Midbrain (tissue), 1 donor: ENCODE data around the gene FIGLA.

Source experiments
- DNase-seq: peaks from one replicate; lab custom pipeline; 2025; lab: John Stamatoyannopoulos, UW

Gene FIGLA

DNA sequence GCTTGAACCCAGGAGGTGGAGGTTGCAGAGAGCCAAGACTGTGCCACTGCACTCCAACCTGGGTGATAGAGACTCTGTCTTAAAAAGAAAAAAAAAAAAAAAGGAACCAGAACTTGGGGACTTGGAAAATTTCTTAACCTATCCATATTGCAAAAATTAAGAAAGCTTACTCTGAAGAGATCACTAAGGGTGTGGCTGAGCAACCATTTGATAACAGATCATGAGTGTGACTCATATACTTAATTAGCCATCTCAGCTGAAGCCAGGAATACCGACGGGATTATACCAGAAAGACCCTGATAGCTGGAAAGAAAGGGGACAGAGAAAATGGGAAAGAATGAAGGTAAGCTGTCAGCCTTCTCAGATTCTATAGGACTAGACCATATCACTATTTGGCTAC lies 15.3 kb downstream of the FIGLA start:
- no peak for DNase-seq

DNA sequence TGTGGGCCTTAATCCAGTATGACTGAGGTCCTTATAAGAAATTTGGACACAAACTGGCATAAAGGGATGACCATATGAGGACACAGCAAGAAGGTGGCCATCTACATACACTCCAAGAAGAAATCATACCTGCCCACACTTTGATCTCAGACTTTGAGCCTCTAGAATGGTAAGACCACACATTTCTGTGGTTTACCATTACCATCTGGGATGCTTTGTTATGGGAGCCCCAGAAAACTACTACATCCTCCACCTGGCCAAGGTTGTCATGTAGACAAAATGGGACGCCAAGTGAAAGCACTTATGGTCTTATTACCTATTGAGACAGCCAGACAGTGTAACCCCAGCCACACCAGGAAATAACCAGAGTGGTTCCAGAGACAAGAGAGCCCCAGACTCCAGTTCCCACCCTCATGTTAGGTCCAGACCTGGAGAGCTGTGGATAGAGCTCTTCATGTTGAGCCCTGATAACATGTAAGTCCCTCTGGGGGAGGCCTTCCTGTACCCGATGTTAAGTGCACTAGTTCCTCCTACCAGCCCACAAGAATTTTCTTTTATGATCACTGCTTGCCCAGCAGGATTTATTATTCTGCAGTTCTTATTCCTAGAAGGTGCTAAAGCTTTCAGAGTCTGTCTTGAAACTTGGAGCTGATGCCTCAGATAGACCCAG lies 17.8 kb downstream of the FIGLA start:
- no peak for DNase-seq

DNA sequence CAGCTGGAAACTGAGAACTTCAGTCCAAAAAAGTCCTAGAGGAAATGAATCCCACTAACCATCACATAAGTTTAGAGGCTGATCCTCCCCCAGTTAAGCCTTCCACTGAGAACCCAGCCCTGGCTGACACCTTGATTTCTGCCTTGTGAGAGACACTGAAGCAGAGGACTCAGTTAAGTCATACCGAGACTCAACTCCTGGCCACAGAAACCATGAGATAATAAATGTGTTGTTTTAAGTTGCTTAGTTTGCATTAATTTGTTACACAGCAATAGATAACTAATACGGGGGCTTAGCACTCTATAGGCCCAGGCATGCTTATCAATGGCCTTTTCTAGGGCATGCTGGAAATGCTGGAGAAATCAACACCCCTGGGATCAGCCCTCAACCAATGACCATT lies 19.0 kb downstream of the FIGLA start:
- DNase-seq: no peak

DNA sequence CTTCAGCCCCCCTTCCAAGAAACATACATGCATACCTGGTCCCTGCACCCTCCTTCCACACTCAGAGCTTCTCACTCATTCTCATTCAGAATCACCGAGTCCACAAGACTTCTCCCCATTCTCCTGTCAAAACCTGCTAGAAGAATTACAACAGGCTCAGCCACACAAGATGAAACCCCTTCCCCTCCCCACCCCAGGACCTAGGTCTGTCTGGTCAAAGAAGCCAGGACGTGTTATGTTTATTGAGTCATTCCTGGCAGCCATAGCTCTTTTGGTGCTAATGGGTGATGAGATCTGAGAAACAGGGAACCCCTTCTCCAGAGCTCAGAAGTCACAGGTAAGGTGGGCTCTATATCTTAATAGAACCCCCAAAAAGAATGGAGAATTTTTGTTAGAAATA lies 21.0 kb downstream of the FIGLA start:
- no peak for DNase-seq

DNA sequence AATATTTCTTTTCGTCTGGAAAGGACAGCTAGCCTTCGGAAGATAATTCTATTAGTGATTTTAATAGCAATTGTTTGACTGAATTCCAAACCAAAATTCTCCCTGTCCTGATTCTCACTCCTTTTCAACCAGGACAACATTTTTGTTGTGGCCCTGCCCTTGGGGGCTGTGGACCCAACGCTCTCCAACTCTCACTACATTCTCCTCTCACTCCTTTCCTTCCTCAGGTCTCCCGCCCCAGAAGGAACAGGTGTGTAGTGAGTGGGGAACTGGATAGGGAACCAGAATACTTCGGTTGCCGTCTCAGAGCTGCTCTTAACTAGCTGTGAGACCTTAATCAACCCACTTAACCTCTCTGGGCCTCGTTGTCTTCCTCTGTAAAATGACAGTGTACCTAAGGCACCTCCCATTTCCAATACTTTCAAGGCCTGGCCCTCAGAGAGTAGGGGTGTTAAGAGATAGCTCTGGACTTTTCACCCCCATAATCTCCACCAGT lies 21.8 kb downstream of the FIGLA start:
- no peak for DNase-seq

DNA sequence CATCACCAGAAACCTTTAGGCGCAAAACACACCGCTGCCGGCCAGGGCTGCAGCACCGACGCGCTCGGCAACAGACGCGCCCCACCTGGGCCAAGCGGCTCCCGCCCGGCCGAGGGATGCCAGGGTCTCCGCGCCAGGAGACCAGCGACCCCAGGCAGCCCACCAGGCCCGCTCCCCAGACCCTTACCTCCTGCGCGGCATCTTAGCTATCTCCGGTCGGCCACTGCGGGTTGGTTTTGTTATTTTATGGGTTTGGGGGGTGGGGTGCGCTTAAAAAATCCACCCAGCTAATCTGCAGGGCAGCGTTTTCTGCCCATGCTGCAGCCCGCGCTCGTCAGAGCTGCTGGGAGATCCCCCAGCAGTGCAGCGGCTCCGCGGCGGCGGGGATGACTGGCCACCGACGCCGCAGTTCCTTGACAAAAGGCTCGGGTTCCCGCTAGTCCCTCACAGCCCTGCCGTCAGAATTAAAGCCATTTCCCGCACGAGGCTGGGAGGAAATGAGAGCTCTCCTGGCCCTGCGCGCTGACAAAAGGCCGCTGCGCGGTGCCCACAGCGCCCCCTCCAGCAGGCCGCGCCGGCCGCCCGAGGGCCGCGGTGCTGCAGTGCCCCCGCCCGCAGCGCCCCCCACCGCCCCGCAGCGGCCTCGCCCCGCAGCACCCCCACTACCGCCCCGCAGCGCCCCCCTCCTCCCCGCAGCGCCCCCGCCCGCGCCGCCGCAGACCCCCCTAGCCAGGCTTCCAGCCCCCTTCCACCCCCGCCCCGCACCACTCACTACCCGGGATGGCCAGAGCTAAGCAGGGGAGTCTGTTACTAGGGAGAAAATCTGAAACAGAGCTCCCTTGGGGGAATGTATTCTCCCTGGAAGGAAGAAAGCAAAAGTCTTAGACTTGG lies 22.5 kb downstream of the FIGLA start, which contains the start of gene ADD2:
Gene ADD2 (minus strand): TSS at position 502 of the 891 bp plus-strand sequence. CDS start 61,792 bp downstream, outside the sequence.
- DNase-seq: peak; percentile 58

DNA sequence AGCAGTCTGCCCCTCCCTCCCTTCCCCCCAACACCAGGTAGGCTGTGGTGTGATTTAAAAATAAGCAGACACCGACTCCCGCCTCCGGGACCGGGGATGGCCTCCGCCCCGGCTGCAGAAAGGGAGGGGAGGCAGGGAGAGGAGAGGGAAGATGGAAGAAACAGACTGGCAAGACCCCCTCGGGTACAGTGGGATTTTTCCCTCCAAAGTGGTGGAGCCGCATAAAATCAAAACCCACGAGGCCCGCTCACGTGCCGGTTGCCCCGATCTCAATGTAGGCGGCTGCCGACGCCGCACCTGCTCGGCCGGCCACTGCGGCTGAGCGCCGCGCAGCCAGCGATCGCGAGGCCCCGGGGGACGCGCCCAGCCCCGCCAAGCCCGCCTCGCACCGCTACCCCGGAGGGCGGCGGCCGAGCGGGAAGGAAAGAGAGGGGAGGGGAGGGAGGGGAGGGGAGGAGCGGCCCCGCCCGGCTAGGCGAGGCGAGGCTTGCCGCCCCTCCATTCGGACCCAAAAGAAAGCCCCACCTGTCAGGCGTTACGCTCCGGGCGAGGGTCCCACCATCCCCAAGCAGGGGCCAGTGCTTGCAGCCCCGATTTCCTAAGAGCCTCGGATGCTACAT lies 23.3 kb downstream of the FIGLA start:
- no peak for DNase-seq

DNA sequence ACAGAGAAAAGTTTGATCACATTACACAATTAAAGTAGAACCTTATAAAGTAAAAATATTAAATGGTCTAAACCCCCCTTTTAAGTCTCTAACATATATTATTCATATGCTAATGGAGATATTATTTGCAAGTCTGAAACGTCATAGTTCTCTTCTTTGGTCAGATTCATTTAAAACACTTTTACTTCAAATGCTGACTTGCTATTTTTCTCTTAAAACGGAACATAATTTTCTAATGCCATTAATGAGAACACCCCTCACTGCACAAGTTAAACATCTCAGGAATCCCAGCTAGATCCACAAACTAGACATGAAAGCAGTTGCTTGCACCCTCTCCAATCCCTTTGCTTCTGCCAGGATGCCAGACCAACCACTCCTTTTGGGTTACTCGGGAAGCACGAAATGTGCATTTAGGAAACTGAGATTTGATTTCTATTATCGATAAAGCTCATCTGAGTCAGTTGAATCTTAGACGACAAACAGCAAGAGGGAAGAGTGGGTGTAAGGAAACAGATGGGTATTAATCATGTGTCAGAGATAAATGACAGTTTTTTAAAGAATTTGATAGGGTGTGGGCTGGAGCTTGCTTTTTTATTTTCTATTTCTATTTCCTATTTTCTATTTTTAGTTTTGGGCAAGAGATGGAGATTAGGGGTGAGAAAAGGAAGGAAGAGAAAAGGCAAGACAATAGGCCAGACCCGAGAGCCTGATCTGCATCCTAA lies 23.9 kb downstream of the FIGLA start:
- no peak for DNase-seq

DNA sequence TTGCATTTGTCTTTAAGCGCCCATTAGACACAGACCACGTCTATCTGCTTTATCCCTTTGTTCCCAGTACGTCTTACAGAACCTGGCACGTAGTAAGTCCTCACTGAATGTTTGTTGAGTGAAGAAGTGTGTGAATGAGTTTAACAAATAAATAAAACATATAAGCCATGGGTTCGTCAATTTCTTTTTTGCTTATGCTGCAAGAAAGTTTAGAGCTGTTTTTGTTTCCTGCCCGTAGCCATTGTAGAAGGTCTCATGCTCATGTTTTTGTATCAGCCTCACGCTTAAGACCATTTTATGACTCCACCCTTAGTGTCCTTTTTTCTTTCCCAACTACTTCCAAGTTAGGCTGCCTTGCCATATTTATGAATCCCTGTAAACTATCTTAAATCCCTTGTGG lies 24.9 kb downstream of the FIGLA start:
- DNase-seq: no peak

DNA sequence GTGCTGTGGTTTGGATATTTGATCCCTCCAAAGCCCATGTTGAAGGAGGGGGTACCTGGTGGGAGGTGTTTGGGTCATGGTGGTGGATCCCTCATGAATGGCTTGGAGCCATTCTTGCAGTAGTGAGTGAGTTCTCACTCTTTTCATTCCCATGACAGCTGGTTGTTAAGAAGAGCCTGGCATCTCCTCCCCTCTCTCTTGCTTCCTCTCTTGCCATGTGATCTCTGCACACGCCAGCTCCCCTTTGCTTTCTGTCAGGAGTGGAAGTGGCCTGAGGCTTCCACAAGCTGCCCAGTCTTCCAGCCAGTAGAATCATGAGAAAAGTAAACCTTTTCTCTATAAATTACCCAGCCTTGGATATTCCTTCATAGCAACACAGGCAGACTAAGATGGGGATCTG lies 31.0 kb downstream of the FIGLA start:
- DNase-seq: no peak

DNA sequence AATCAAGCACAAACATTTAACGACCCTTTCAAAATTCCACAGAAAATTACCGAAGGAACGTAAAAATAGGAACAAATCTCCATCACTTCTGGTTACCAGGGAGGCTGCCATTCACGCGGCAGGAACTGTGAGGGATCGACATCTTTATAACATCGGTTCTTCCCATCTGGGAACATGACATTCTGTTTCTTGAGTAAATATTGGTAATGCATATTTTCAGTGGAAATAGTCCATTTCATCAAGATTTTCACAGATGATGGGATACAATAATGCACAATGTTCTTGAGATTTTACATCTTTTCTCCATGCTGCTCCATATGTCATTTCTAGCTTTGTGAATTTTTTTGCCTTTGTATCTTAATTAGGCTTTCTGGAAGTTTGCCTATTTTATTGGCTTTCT lies 32.5 kb downstream of the FIGLA start:
- no peak for DNase-seq

DNA sequence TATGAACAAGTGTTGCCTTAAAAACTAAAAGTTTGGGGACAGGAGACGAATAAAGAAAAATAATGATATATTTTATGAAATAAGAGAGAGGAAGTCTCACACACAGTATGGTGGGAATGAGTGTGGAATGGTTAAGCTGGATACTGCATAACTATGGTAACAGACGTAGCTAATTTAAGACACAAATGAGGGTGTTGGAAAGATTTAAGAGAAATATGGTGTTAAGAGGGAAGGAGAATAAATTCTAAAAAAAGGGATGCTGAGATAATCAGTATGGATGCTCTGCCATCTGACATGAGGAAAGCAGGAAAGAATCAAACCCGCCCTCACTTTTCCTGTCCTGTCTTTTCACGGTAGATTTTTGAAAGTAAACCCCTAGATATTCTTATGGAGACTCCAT lies 33.1 kb downstream of the FIGLA start:
- DNase-seq: no peak

DNA sequence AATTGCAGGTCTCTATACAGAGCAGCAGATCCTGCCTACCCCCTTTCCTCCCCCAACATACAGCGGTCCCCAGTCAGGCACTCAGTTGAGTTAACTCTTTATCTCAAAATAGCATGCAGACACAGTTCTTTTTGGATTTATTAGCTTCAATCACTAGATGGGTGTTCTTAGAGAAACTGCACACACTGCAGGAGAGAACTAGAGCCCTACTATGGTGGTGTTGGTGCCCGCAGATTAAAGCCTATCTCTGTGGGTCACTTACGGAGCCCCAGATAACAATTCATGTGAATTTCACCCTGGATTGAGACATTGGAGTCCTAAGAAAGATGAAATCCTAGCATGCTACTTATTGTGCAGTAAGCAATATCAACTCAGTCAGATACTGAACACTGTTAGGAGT lies 34.3 kb downstream of the FIGLA start:
- no peak for DNase-seq

DNA sequence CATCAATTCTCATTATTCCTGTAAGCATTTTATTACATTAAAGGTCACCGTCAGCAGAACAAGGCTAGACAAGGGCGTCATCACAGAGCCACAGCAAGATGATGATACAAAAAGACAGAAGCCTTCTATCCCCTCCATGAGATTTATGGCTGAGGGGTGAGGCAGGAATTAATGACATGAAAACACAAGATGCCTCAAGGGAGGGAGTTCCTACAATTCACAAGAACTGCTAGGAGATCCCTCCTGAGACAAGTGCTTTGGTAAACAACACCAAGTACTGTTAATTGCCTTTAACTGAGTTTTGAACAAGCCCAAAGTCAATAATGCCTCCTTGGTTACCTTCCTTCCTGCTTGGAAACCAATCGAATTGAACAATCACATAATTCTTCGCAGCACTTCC lies 36.5 kb downstream of the FIGLA start:
- DNase-seq: no peak

DNA sequence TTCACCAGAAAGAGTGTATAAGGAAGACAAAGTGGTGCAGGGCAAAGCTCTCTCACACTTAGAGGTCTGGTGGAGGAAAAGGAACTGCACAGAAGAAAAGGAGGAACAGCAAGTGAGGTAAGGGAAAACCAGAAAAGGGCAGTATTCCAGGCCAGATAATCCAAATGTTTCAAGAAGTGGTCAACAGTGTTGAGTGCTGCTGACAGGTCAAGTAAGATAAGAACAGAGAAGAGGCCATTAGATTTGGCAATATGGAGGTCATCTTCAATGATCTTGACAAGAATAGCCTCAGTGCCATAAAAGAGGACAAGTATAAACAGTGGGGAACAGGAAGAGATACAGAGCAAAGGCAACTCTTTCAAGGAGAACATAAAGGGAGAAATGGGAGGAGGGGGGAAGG lies 37.4 kb downstream of the FIGLA start:
- DNase-seq: no peak

DNA sequence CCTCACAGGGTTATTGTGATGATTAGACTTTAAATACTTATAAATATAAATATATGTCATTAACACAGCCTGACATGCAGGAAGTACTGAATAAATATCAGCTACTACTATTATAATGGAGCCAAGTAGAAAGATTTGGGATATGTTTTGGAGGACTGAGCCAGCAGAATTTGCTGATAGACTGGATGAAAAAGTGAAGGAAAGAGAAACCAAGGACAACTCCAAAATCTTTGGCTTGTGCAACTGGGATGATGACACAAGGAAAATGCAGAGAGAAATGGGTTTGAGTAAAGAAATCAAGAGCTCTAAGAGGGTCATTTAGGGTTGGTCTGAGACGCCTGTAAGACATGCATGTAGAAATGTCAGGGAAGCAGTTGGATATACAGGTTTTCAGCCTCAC lies 38.0 kb downstream of the FIGLA start:
- no peak for DNase-seq

DNA sequence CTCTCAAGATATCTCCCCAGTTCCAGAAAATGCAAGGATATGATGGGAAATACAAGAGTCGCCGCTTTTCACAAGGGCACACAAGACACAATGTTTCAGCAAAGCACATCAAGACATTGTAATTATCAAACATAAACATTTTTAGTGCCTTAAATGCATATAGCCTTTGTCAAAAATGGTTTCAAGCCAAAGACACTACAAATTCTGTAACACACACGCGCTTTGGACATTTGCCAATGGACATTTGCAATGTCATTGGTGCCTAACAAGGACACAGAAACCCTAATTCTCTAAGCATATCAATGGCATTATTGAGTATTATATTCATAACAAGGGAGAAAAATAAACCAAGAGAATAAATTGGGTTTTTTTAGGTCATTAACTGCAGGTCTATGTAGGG lies 38.6 kb downstream of the FIGLA start:
- no peak for DNase-seq

DNA sequence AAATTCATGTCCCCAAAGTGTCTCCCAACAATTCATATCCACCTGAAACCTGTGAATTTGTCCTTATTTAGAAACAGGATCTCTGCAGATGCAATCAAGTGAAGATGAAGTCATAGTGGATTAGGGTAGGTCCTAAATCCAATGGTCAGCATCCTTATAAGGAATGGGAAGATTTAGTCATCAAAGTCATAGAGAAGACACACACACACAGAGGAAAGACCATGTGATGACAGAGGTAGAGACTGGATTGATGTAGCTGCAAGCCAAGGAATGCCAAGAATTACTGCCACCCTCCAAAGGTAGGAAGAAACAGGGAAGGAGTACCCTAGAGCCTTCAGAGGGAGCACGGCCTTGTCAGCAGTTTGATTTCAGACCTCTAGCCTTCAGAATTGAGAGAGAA lies 40.1 kb downstream of the FIGLA start:
- no peak for DNase-seq

DNA sequence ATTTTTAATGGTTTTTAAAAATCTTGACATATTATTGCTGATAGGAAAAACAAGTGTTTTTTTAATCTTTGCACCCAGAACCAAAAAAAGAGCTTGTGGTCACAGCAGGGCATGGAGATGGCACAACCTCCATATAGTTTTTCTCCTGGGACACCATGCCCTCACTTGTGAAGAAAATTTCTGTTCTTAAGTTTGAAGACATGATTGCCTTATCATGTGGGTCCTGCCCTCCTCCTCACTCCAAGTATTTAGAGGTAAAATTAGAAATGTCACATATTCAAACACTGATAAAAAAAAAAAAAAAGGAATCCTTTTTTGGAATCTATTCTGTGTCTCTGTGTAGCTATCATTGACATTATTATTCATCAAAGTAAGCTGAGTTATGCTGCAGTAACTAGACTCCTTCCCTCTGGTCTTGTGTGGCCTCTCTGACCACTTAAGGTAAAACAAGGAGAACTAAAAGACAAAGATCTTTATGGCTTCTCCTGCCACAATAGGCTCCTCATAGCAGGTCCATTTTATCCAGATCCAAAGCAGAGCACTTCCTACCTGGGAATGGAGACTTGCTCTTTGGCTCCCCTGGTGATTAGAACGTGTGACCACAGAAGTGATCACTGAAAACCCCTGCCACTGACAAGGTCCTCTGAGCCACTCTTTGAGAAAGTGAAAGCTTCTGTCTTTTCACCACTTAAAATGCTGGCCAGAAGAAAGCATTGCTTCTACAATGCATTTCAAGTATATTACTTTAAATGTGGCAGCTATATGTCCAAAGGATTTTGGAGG lies 42.2 kb downstream of the FIGLA start:
- DNase-seq: no peak

DNA sequence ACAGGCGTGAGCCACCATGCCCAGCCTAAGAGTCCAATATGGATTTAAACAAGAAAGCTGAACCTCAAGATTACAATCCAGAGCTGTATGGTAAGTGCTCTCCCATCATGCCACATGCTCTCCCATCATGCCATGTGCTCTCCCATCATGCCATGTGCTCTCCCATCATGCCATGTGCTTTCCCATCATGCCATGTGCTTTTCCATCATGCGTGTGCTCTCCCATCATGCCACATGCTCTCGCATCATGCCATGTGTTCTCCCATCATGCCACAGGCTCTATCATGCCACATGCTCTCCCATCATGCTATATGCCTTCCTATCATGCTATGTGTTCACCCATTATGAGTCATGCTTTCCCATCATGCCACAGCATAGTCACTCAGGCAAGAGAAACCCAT lies 43.2 kb downstream of the FIGLA start:
- DNase-seq: no peak
